GM10266 (cell line): ENCODE data around the gene LRRC46.

Experiments
- DNase-seq: peaks from one replicate; pipeline ENCODE4 v3.0.0; 2012; ENCODE audit errors: extremely low spot score
- CTCF ChIP-seq: IDR thresholded peaks from 2 replicates; pipeline ENCODE4 v1.5.1; 2012; ENCODE audit warnings: mild to moderate bottlenecking, low read depth; ENCODE audit not compliant: control insufficient read depth, insufficient read depth; ENCODE audit errors: missing control alignments

LRRC46 gene

GRCh38 chr17:47853616-47854015, 22.1 kb downstream of the LRRC46 start:
- DNase-seq, result no peak
- no peak for TF ChIP-seq CTCF

GRCh38 chr17:47855737-47856136, 24.3 kb downstream of the LRRC46 start:
- TF ChIP-seq CTCF, result no peak

GRCh38 chr17:47856830-47857229, 25.4 kb downstream of the LRRC46 start:
- no peak for DNase-seq
- TF ChIP-seq CTCF, result no peak

More at GRCh38 chr17:47855737-47856136, 24.3 kb downstream of the LRRC46 start:
- DNase-seq, result no peak

GRCh38 chr17:47857551-47858455, 26.3 kb downstream of the LRRC46 start:
- no peak for TF ChIP-seq CTCF
- DNase-seq, result no peak

- DNase-seq, result no peak
- no peak for TF ChIP-seq CTCF
Observed at GRCh38 chr17:47860386-47860785, 28.9 kb downstream of the LRRC46 start.

- no peak for DNase-seq
- TF ChIP-seq CTCF, result no peak
Observed at GRCh38 chr17:47862621-47863440, 31.4 kb downstream of the LRRC46 start.

- DNase-seq, result no peak
- TF ChIP-seq CTCF, result no peak
Observed at GRCh38 chr17:47864791-47865216, 33.3 kb downstream of the LRRC46 start.
